ENCODE measurements around the gene ALCAM.
"Not testable (repeated sequence)": the region's sequence is repeated elsewhere in the genome, so short reads cannot be mapped to it uniquely, and the experiment has no call there.

The ALCAM gene

GRCh38 chr3:105401691-105402149 is 35.0 kb downstream of the ALCAM start:
- Histone ChIP-seq H3K36me3 (ENCODE audit: insufficient read depth, low read length) (peaks cover 5% of the 10 kb centered on the region; the same call in 1 of the 2 replicates), H3K9ac (ENCODE audit: insufficient read length) (no peak overlapping the region), H3K9me3 (ENCODE audit: low read depth, low read length) (no peaks in the 10 kb centered on the region), H3K27ac (no peak overlapping the region), H3K4me3 (no peak overlapping the region)
- TF ChIP-seq FOXP2 (optimal IDR thresholded peaks at IDR 0.05; ENCODE audit: control extremely low read depth, extremely low read length, insufficient read depth) = no peak
- TF ChIP-seq EZH2 (IDR thresholded peaks at IDR 0.05) = no peak
- no peak for TF ChIP-seq POLR2AphosphoS5 (IDR thresholded peaks at IDR 0.05; ENCODE audit: borderline replicate concordance, low read depth, low read length)
- DNase-seq (ENCODE audit: low read depth, low spot score) = no peak

- H3K4me3 ChIP-seq = no peak overlapping the region
- H3K9me3 ChIP-seq (ENCODE audit: low read depth, low read length) = no peaks in the 10 kb centered on the region
- no peak overlapping the region for H3K9ac ChIP-seq (ENCODE audit: insufficient read length)
- TF ChIP-seq EZH2 (IDR thresholded peaks at IDR 0.05) (no peak), FOXP2 (optimal IDR thresholded peaks at IDR 0.05; ENCODE audit: control extremely low read depth, extremely low read length, insufficient read depth) (no peak), POLR2AphosphoS5 (IDR thresholded peaks at IDR 0.05; ENCODE audit: borderline replicate concordance, low read depth, low read length) (no peak)
- H3K27ac ChIP-seq = no peak overlapping the region
- peaks cover 5% of the 10 kb centered on the region; the same call in 1 of the 2 replicates for H3K36me3 ChIP-seq (ENCODE audit: insufficient read depth, low read length)
- DNase-seq (ENCODE audit: low read depth, low spot score) = no peak
Observed at GRCh38 chr3:105402287-105402801, 35.6 kb downstream of the ALCAM start.

GRCh38 chr3:105403034-105403433 is 36.3 kb downstream of the ALCAM start:
- not testable (repeated sequence) for H3K9ac ChIP-seq (ENCODE audit: insufficient read length)

GRCh38 chr3:105406268-105406667 is 39.6 kb downstream of the ALCAM start:
- Histone ChIP-seq H3K9me3 (ENCODE audit: low read depth, low read length) (no peaks in the 10 kb centered on the region), H3K4me3 (no peak overlapping the region), H3K36me3 (ENCODE audit: insufficient read depth, low read length) (peaks cover 5% of the 10 kb centered on the region; the same call in 1 of the 2 replicates), H3K9ac (ENCODE audit: insufficient read length) (no peak overlapping the region), H3K27ac (no peak overlapping the region)
- no peak for DNase-seq (ENCODE audit: low read depth, low spot score)
- TF ChIP-seq EZH2 (IDR thresholded peaks at IDR 0.05) = no peak
- no peak for TF ChIP-seq POLR2AphosphoS5 (IDR thresholded peaks at IDR 0.05; ENCODE audit: borderline replicate concordance, low read depth, low read length)
- TF ChIP-seq FOXP2 (optimal IDR thresholded peaks at IDR 0.05; ENCODE audit: control extremely low read depth, extremely low read length, insufficient read depth) = no peak

More at GRCh38 chr3:105403034-105403433, 36.3 kb downstream of the ALCAM start:
- DNase-seq (ENCODE audit: low read depth, low spot score); H3K9me3 ChIP-seq (ENCODE audit: low read depth, low read length); H3K27ac ChIP-seq; H3K36me3 ChIP-seq (ENCODE audit: insufficient read depth, low read length); H3K4me3 ChIP-seq: not testable (repeated sequence)

- TF ChIP-seq FOXP2 (optimal IDR thresholded peaks at IDR 0.05; ENCODE audit: control extremely low read depth, extremely low read length, insufficient read depth) (no peak), POLR2AphosphoS5 (IDR thresholded peaks at IDR 0.05; ENCODE audit: borderline replicate concordance, low read depth, low read length) (no peak), EZH2 (IDR thresholded peaks at IDR 0.05) (no peak)
- H3K36me3 ChIP-seq (ENCODE audit: insufficient read depth, low read length) = no peaks in the 10 kb centered on the region
- no peak for DNase-seq (ENCODE audit: low read depth, low spot score)
- H3K27ac ChIP-seq = no peak overlapping the region
- no peaks in the 10 kb centered on the region for H3K9me3 ChIP-seq (ENCODE audit: low read depth, low read length)
- H3K9ac ChIP-seq (ENCODE audit: insufficient read length) = no peak overlapping the region
- no peak overlapping the region for H3K4me3 ChIP-seq
Observed at GRCh38 chr3:105409364-105409763, 42.7 kb downstream of the ALCAM start.

- Histone ChIP-seq H3K9ac (ENCODE audit: insufficient read length) (no peak overlapping the region), H3K4me3 (no peak overlapping the region), H3K36me3 (ENCODE audit: insufficient read depth, low read length) (peaks cover 4% of the 10 kb centered on the region; the same call in 1 of the 2 replicates), H3K9me3 (ENCODE audit: low read depth, low read length) (no peaks in the 10 kb centered on the region), H3K27ac (no peak overlapping the region)
- DNase-seq (ENCODE audit: low read depth, low spot score) = no peak
- no peak for TF ChIP-seq POLR2AphosphoS5 (IDR thresholded peaks at IDR 0.05; ENCODE audit: borderline replicate concordance, low read depth, low read length)
- TF ChIP-seq EZH2 (IDR thresholded peaks at IDR 0.05) = no peak
- no peak for TF ChIP-seq FOXP2 (optimal IDR thresholded peaks at IDR 0.05; ENCODE audit: control extremely low read depth, extremely low read length, insufficient read depth)
Observed at GRCh38 chr3:105413343-105413887, 46.7 kb downstream of the ALCAM start.

GRCh38 chr3:105414841-105415240 is 48.1 kb downstream of the ALCAM start:
- Histone ChIP-seq H3K27ac (no peak overlapping the region), H3K9ac (ENCODE audit: insufficient read length) (no peak overlapping the region), H3K36me3 (ENCODE audit: insufficient read depth, low read length) (peaks cover 4% of the 10 kb centered on the region; the same call in 1 of the 2 replicates), H3K9me3 (ENCODE audit: low read depth, low read length) (no peaks in the 10 kb centered on the region), H3K4me3 (no peak overlapping the region)
- no peak for DNase-seq (ENCODE audit: low read depth, low spot score)
- TF ChIP-seq EZH2 (IDR thresholded peaks at IDR 0.05) = no peak
- TF ChIP-seq POLR2AphosphoS5 (IDR thresholded peaks at IDR 0.05; ENCODE audit: borderline replicate concordance, low read depth, low read length) = no peak

GRCh38 chr3:105415951-105416350 is 49.2 kb downstream of the ALCAM start:
- no peaks in the 10 kb centered on the region for H3K9me3 ChIP-seq (ENCODE audit: low read depth, low read length)
- peaks cover 4% of the 10 kb centered on the region; the same call in 1 of the 2 replicates for H3K36me3 ChIP-seq (ENCODE audit: insufficient read depth, low read length)
- no peak overlapping the region for H3K9ac ChIP-seq (ENCODE audit: insufficient read length)
- H3K27ac ChIP-seq = no peak overlapping the region
- DNase-seq (ENCODE audit: low read depth, low spot score) = no peak
- no peak overlapping the region for H3K4me3 ChIP-seq
- TF ChIP-seq EZH2 (IDR thresholded peaks at IDR 0.05) = no peak
- TF ChIP-seq FOXP2 (optimal IDR thresholded peaks at IDR 0.05; ENCODE audit: control extremely low read depth, extremely low read length, insufficient read depth) = no peak

Measured in SK-N-MC (cell line).